Left lung (tissue), 10 donors: ENCODE data around the gene TSHZ2. TPM values are rescaled to one million over a fixed set of nuclear protein-coding genes. Genes with fewer than 3 reads are reported as not detected.
A peak's percentile ranks its signal among the peaks of the same experiment; 100 is the strongest.

Source experiments
- ATAC-seq: fragments of 200-7000 bp; cut with Tn5 transposase; one replicate; pipeline ENCODE4 v1.9.1; 2020; ENCODE audit warnings: moderate library complexity
- DNase-seq, 4 donors: peaks; one replicate each; pipeline ENCODE4 v3.0.0-alpha.2; 2013 to 2020
- H3K27ac ChIP-seq, 2 donors: fragments of 200-600 bp; sonication (generic) in 1 of 2; one replicate each; pipeline versions ENCODE4 v1.5.0 to v1.8.0; 2020 to 2021
- H3K27me3 ChIP-seq, 2 donors: fragments of 200-600 bp; sonication (generic) in 1 of 2; one replicate each; pipeline versions ENCODE4 v1.5.0 to v1.8.0; 2020 to 2021
- H3K36me3 ChIP-seq, 2 donors: fragments of 200-600 bp; sonication (generic) in 1 of 2; one replicate each; pipeline versions ENCODE4 v1.5.0 to v1.8.0; 2020 to 2021
- H3K4me1 ChIP-seq, 2 donors: fragments of 200-600 bp; one replicate each; pipeline ENCODE4 v1.8.0; 2021
- H3K4me3 ChIP-seq, 2 donors: fragments of 200-600 bp; sonication (generic) in 1 of 2; one replicate each; pipeline versions ENCODE4 v1.5.0 to v1.8.0; 2020 to 2021; ENCODE audit warnings: mild to moderate bottlenecking in 1 of 2
- H3K9me3 ChIP-seq, 2 donors: fragments of 200-600 bp; sonication (generic) in 1 of 2; one replicate each; pipeline versions ENCODE4 v1.5.0 to v1.8.0; 2020 to 2021
- CTCF ChIP-seq, 2 donors: fragments of 200-600 bp; sonication (generic) in 1 of 2; IDR thresholded peaks; one replicate each; pipeline versions ENCODE4 v1.5.0 to v1.8.0; 2021; ENCODE audit warnings: antibody characterized with exemption in 2 of 2
- intact Hi-C, 2 donors: fragments of 100-400 bp; cut with DNase I; formaldehyde crosslinking; loops; one replicate each; pipeline versions ENCODE4 v1.11.2 to v1.14.2; 2022
- polyA plus RNA-seq, 6 donors: library from polyadenylated mRNA; unstranded; fragments of 120-200 nt; gene quantifications; one replicate each; pipeline ENCODE4 v1.2.1, GENCODE V29; 2013; ENCODE audit not compliant: insufficient read length in 6 of 6
- total RNA-seq, 2 donors: library from RNA; stranded (reverse); fragmentation: NEBNext Ultra II Directional; extraction: Animal tissue kit (Norgen Biotek cat#: 25700); gene quantifications; one replicate each; pipeline ENCODE4 v1.2.1, GENCODE V29; 2021
- donor health status: DM: no; HTN: yes; CAD: no.
- donor health status: DM: no; HTN: no; CAD: no.

The TSHZ2 gene
- total and polyA plus RNA-seq, 8 donors = 7.6 to 20.7 (median 13.9) TPM

GRCh38 chr20:53309515-53309914 is 337.4 kb downstream of the TSHZ2 start:
- TF ChIP-seq CTCF (IDR thresholded peaks at IDR 0.05) = no peak
- DNase-seq (no peak), ATAC-seq (no peak)
- Histone ChIP-seq H3K36me3 (no peaks in the 10 kb centered on the region), H3K4me3 (no peak overlapping the region), H3K27ac (no peak overlapping the region), H3K4me1 (no peaks in the 10 kb centered on the region), H3K9me3 (no peaks in the 10 kb centered on the region), H3K27me3 (peaks cover 0 to 11% of the 10 kb centered on the region in 2 donors)
- intact Hi-C loops = no loop called here

GRCh38 chr20:53312957-53313356 is 340.8 kb downstream of the TSHZ2 start:
- no peak for TF ChIP-seq CTCF (IDR thresholded peaks at IDR 0.05)
- intact Hi-C loops = no loop called here
- no peak overlapping the region for H3K4me3 ChIP-seq
- no peaks in the 10 kb centered on the region for H3K9me3 ChIP-seq
- H3K4me1 ChIP-seq = no peaks in the 10 kb centered on the region
- no peak overlapping the region for H3K27ac ChIP-seq
- H3K36me3 ChIP-seq = no peaks in the 10 kb centered on the region
- peak in 1 of 4 donors; percentile 20 for DNase-seq
- H3K27me3 ChIP-seq = no peaks in the 10 kb centered on the region
- no peak for ATAC-seq

- no peak for TF ChIP-seq CTCF (IDR thresholded peaks at IDR 0.05)
- no peak overlapping the region for H3K4me3 ChIP-seq
- DNase-seq (no peak), ATAC-seq (no peak)
- H3K27me3 ChIP-seq = no peaks in the 10 kb centered on the region
- no peaks in the 10 kb centered on the region for H3K4me1 ChIP-seq
- H3K9me3 ChIP-seq = peaks cover 0 to 8% of the 10 kb centered on the region in 2 donors
- H3K36me3 ChIP-seq = no peaks in the 10 kb centered on the region
- no peak overlapping the region for H3K27ac ChIP-seq
- intact Hi-C loops = no loop called here
Measured at GRCh38 chr20:53316206-53316937, 344.2 kb downstream of the TSHZ2 start.

GRCh38 chr20:53319200-53319599 is 347.0 kb downstream of the TSHZ2 start:
- Histone ChIP-seq H3K36me3 (no peaks in the 10 kb centered on the region), H3K4me3 (no peak overlapping the region), H3K27me3 (no peaks in the 10 kb centered on the region), H3K9me3 (peaks cover 0 to 8% of the 10 kb centered on the region in 2 donors), H3K4me1 (no peaks in the 10 kb centered on the region), H3K27ac (no peak overlapping the region)
- DNase-seq (no peak), ATAC-seq (no peak)
- intact Hi-C loops = no loop called here
- no peak for TF ChIP-seq CTCF (IDR thresholded peaks at IDR 0.05)

GRCh38 chr20:53319716-53320115 is 347.6 kb downstream of the TSHZ2 start:
- H3K27ac ChIP-seq = no peak overlapping the region
- H3K4me3 ChIP-seq = no peak overlapping the region
- no peaks in the 10 kb centered on the region for H3K36me3 ChIP-seq
- H3K9me3 ChIP-seq = peaks cover 0 to 8% of the 10 kb centered on the region in 2 donors
- no peak for DNase-seq
- H3K4me1 ChIP-seq = no peaks in the 10 kb centered on the region
- intact Hi-C loops = no loop called here
- no peak for TF ChIP-seq CTCF (IDR thresholded peaks at IDR 0.05)
- ATAC-seq = no peak
- no peaks in the 10 kb centered on the region for H3K27me3 ChIP-seq
